IMR-90 (cell line): Measurements from ENCODE around the gene CCDC150. TPM values are rescaled to one million over a fixed set of nuclear protein-coding genes. Genes with fewer than 3 reads are reported as not detected.

Experiments
- ATAC-seq: fragments of 200-7000 bp; cut with Tn5 transposase; 2 replicates; pipeline ENCODE4 v1.9.1; 2020; ENCODE audit warnings: low read depth, mild to moderate bottlenecking, moderate library complexity
- BruUV-seq: library from RNA; stranded (reverse); fragments of 400-500 nt; replicated peaks from 2 replicates; lab custom pipeline; 2021; lab: Mats Ljungman, UMichigan
- CTCF ChIA-PET: fragments of 300-600 bp; formaldehyde crosslinking; extraction: SDS; loops from one replicate; lab custom pipeline; 2021; ENCODE audit warnings: antibody characterized with exemption; lab: Yijun Ruan, JAX
- POLR2A ChIA-PET: fragments of 300-600 bp; sonication (Branson Sonifier 250); formaldehyde crosslinking; loops from one replicate; lab custom pipeline; 2022; ENCODE audit warnings: antibody characterized with exemption; ENCODE audit not compliant: unreplicated experiment; lab: Charles Lee
- DNase-seq: peaks from one replicate; pipeline ENCODE4 v3.0.0; 2013
- H2AFZ ChIP-seq: replicated peaks from 2 replicates; pipeline ENCODE3; 2013; ENCODE audit warnings: low read length, mild to moderate bottlenecking; ENCODE audit not compliant: poor library complexity
- H2AK5ac ChIP-seq: 2 replicates; pipeline ENCODE4 v1.6.1; 2013; ENCODE audit warnings: low read depth, low read length, inconsistent platforms
- H2AK9ac ChIP-seq: replicated peaks from 2 replicates; pipeline ENCODE3; 2013; ENCODE audit warnings: mild to moderate bottlenecking, low read depth, low read length, moderate library complexity; ENCODE audit not compliant: poor library complexity
- H2BK120ac ChIP-seq: 2 replicates; pipeline ENCODE4 v1.6.1; 2013; ENCODE audit warnings: low read depth, low read length, inconsistent platforms
- H2BK15ac ChIP-seq: 3 replicates; pipeline ENCODE4 v1.6.1; 2013; ENCODE audit warnings: low read depth, low read length, inconsistent platforms
- H2BK20ac ChIP-seq: 2 replicates; pipeline ENCODE4 v1.6.1; 2013; ENCODE audit warnings: low read depth, mild to moderate bottlenecking, inconsistent platforms, low read length, moderate library complexity
- H2BK5ac ChIP-seq: 2 replicates; pipeline ENCODE4 v1.6.1; 2013; ENCODE audit warnings: mild to moderate bottlenecking, low read depth, low read length, inconsistent platforms; ENCODE audit not compliant: poor library complexity, severe bottlenecking
- H3K14ac ChIP-seq: replicated peaks from 2 replicates; pipeline ENCODE4 v1.6.1; 2013; ENCODE audit warnings: low read depth, low read length, inconsistent platforms
- H3K18ac ChIP-seq: 2 replicates; pipeline ENCODE4 v1.6.1; 2013; ENCODE audit warnings: low read depth, low read length, control low read depth
- H3K23ac ChIP-seq: 2 replicates; pipeline ENCODE4 v1.6.1; 2013; ENCODE audit warnings: low read depth, low read length, inconsistent platforms
- H3K27ac ChIP-seq: 2 replicates; pipeline ENCODE4 v1.5.1; 2013; ENCODE audit warnings: mild to moderate bottlenecking, control low read depth, low read length; ENCODE audit not compliant: insufficient read depth
- H3K27me3 ChIP-seq: 2 replicates; pipeline ENCODE4 v1.6.1; 2013; ENCODE audit warnings: low read length; ENCODE audit not compliant: control insufficient read depth, insufficient read depth
- H3K36me3 ChIP-seq: 2 replicates; pipeline ENCODE4 v1.6.1; 2013; ENCODE audit warnings: low read length, mixed read lengths; ENCODE audit not compliant: control insufficient read depth, insufficient read depth
- H3K4ac ChIP-seq: 2 replicates; pipeline ENCODE4 v1.6.1; 2013; ENCODE audit warnings: low read depth, low read length, inconsistent platforms
- H3K4me1 ChIP-seq: 2 replicates; pipeline ENCODE4 v1.6.1; 2013; ENCODE audit warnings: low read length, mixed read lengths; ENCODE audit not compliant: control insufficient read depth, insufficient read depth
- H3K4me2 ChIP-seq: 2 replicates; pipeline ENCODE4 v1.6.1; 2013; ENCODE audit warnings: low read depth, mild to moderate bottlenecking, control low read depth, low read length, moderate library complexity
- H3K4me3 ChIP-seq: 2 replicates; pipeline ENCODE4 v1.5.1; 2013; ENCODE audit warnings: low read depth, mild to moderate bottlenecking, control low read depth, low read length, moderate library complexity; ENCODE audit not compliant: insufficient read depth
- H3K56ac ChIP-seq: 2 replicates; pipeline ENCODE4 v1.6.1; 2013; ENCODE audit warnings: low read length, inconsistent platforms; ENCODE audit not compliant: insufficient read depth; ENCODE audit errors: extremely low read depth
- H3K79me1 ChIP-seq, 2 experiments: 2 replicates each; pipeline ENCODE4 v1.6.1; 2013; ENCODE audit warnings: low read length in 2 of 2, inconsistent platforms in 1 of 2, low read depth in 1 of 2
- H3K9ac ChIP-seq: 2 replicates; pipeline ENCODE4 v1.6.1; 2013; ENCODE audit warnings: low read depth, low read length, control low read depth
- H3K9me1 ChIP-seq: 2 replicates; pipeline ENCODE4 v1.6.1; 2013; ENCODE audit warnings: low read length, inconsistent platforms; ENCODE audit not compliant: insufficient read depth
- H3K9me3 ChIP-seq: 2 replicates; pipeline ENCODE4 v1.6.1; 2013; ENCODE audit warnings: low read length; ENCODE audit not compliant: control insufficient read depth, insufficient read depth
- H4K20me1 ChIP-seq: 2 replicates; pipeline ENCODE4 v1.6.1; 2013; ENCODE audit warnings: low read length, inconsistent platforms; ENCODE audit not compliant: insufficient read depth
- H4K5ac ChIP-seq: 2 replicates; pipeline ENCODE4 v1.6.1; 2013; ENCODE audit warnings: mild to moderate bottlenecking, low read depth, low read length, control low read depth
- H4K8ac ChIP-seq, 2 experiments: 2 replicates each; pipeline ENCODE4 v1.6.1; 2013; ENCODE audit warnings: low read depth in 2 of 2, low read length in 2 of 2, control low read depth in 1 of 2, inconsistent platforms in 1 of 2
- H4K91ac ChIP-seq: 2 replicates; pipeline ENCODE4 v1.6.1; 2013; ENCODE audit warnings: low read depth, low read length, inconsistent platforms; ENCODE audit not compliant: insufficient read depth
- BHLHE40 ChIP-seq: fragments of 150-350 bp; IDR thresholded peaks from 2 replicates; pipeline ENCODE4 v1.6.1; 2016; ENCODE audit warnings: mild to moderate bottlenecking, low read depth, low read length
- MAFK ChIP-seq: IDR thresholded peaks from 2 replicates; pipeline ENCODE4 v1.6.1; 2012; ENCODE audit warnings: low read depth, low read length, improper control_type of control experiment
- NFE2L2 ChIP-seq: fragments of 150-350 bp; IDR thresholded peaks from 2 replicates; pipeline ENCODE4 v1.6.1; 2016; ENCODE audit warnings: low read depth, mild to moderate bottlenecking, low read length
- POLR2A ChIP-seq: IDR thresholded peaks from 2 replicates; pipeline ENCODE4 v1.6.1; 2012; ENCODE audit warnings: mild to moderate bottlenecking, low read depth, low read length
- SMC3 ChIP-seq: fragments of 150-350 bp; IDR thresholded peaks from 2 replicates; pipeline ENCODE4 v1.6.1; 2016; ENCODE audit warnings: low read depth, mild to moderate bottlenecking, antibody characterized with exemption, low read length, moderate library complexity
- WGBS, 2 experiments: methylation state at CpG; one replicate each; pipeline versions ENCODE4 v1.1.5 to v1.1.7; 2013; ENCODE audit warnings: missing lambda C conversion rate in 2 of 2; ENCODE audit not compliant: insufficient read length in 1 of 2; ENCODE audit errors: extremely low coverage in 2 of 2; 5-methylcytosine and 5-hydroxymethylcytosine counted together
- dilution Hi-C: fragments of 300-500 bp; cut with HindIII; formaldehyde crosslinking; loops from one replicate; pipeline ENCODE4 v1.14.3; 2018; ENCODE audit warnings: low sequenced_read_pairs; ENCODE audit not compliant: unreplicated experiment
- in situ Hi-C: fragments of 300-500 bp; cut with MboI; formaldehyde crosslinking; loops from 3 replicates; pipeline ENCODE4 v1.14.3; 2019; ENCODE audit warnings: low sequenced_read_pairs, inconsistent platforms, mixed read lengths
- intact Hi-C: fragments of 100-400 bp; cut with micrococcal nuclease; formaldehyde crosslinking; loops from 2 replicates; pipeline ENCODE4 v1.10.0; 2022
- polyA plus RNA-seq, 3 experiments: library from polyadenylated mRNA; depleted of rRNA; stranded (reverse); fragments of >200 nt; gene quantifications; 2 replicates each; pipeline ENCODE4 v1.2.3, GENCODE V29; 2012; ENCODE audit warnings: low replicate concordance in 1 of 3
- total RNA-seq: library from RNA; depleted of rRNA; stranded (reverse); fragments of >200 nt; gene quantifications from 2 replicates; pipeline ENCODE4 v1.2.3, GENCODE V29; 2012

CCDC150 gene
- total and polyA plus RNA-seq, 2 of the 4 experiments (the other 2 are of a cell fraction) = 3.8 to 4.3 TPM

GRCh38 chr2:196748123-196748522 is 108.6 kb downstream of the CCDC150 start:
- BruUV-seq = no TSS peak
- Histone ChIP-seq H2BK120ac (no peak overlapping the region), H3K27me3 (no peaks in the 10 kb centered on the region), H3K36me3 (no peaks in the 10 kb centered on the region), H3K9me3 (no peaks in the 10 kb centered on the region), H2BK15ac (no peak overlapping the region), H2AFZ (no peak overlapping the region), H3K9ac (no peak overlapping the region), H3K79me1 (no peaks in the 10 kb centered on the region), H3K4me3 (no peak overlapping the region), H4K8ac (no peak overlapping the region), H3K14ac (no peak overlapping the region), H3K4me2 (no peak overlapping the region), H3K4me1 (no peaks in the 10 kb centered on the region), H3K9me1 (no peaks in the 10 kb centered on the region), H2AK9ac (no peak overlapping the region), H4K91ac (no peak overlapping the region), H4K20me1 (no peaks in the 10 kb centered on the region), H3K56ac (no peak overlapping the region), H3K27ac (no peak overlapping the region), H4K5ac (no peak overlapping the region), H2BK5ac (no peak overlapping the region), H3K4ac (no peak overlapping the region), H3K23ac (no peak overlapping the region), H2AK5ac (no peak overlapping the region), H3K18ac (no peak overlapping the region), H2BK20ac (no peak overlapping the region)
- in situ Hi-C loops (no loop called here), intact Hi-C loops (no loop called here), dilution Hi-C loops (no loop called here)
- no peak for DNase-seq
- 100% methylated on average over 1 of the region's 2 CpGs; no CpG with 5 or more reads in 1 of the 2 experiments for WGBS, 2 experiments
- ChIA-PET POLR2A (no interaction called here), CTCF (no interaction called here)
- no peak for ATAC-seq
- no peak for TF ChIP-seq BHLHE40
- TF ChIP-seq SMC3 = no peak
- TF ChIP-seq MAFK = peak; percentile 55
- TF ChIP-seq POLR2A = no peak
- TF ChIP-seq NFE2L2 = no peak
